UCSD-AML1 (cell line): ENCODE data around the gene IL31RA.
A peak's percentile ranks its signal among the peaks of the same experiment; 100 is the strongest.
"Not testable (repeated sequence)": the region's sequence is repeated elsewhere in the genome, so short reads cannot be mapped to it uniquely, and the experiment has no call there.

Experiments used
- DNase-seq: peaks from one replicate; lab custom pipeline; 2025; ENCODE audit not compliant: unreplicated experiment; lab: John Stamatoyannopoulos, UW

Gene IL31RA

DNA sequence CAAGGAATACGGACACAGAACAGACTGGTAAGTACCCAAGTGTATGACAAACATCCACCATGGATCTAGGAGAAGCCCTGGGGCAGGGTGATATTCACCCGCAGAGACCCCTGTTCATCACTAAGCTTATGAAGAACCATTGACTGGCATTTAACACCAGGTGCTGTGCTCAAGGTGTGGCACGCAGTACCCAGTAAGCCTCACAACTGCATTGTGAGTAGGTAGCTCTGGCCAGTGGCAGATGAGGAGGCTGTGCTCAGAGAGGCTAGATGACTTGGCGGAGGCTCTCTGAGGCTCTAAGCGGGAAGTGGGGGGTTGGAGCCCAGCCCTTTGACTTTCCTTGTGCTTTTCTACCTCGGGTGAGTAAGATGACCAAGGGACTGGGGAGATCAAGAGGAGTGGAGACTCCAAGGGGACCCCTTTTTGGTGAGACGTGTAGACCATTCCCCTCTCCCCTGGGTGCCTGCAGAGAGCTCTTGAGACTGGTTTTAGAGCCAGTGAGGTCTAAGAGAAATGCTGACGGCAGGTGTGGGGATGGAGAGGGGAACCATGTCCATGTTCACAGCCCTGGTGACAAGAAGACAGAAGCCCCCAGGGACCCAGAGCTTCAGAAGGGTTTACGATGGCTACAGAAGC lies 72.8 kb downstream of the IL31RA start:
- DNase-seq = no peak

DNA sequence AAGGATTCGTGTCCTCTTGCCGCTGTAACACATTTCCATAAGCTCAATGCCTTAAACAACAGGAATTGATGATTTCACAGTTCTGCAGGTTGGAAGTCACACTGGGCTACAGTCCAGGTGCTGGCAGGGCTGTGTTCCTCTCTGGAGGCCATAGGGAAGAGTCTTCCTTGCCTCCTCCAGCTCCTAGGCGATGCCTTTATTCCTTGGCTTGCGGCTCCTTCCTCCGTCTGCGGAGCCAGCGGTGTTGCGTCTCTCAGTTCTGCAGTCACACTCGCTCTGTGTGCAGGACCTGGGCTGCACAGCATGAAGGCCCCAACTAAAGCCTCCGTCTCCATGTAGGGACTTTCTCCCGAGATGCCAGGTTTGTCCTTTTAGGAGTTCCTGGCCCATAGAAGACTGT lies 73.6 kb downstream of the IL31RA start:
- DNase-seq = no peak

DNA sequence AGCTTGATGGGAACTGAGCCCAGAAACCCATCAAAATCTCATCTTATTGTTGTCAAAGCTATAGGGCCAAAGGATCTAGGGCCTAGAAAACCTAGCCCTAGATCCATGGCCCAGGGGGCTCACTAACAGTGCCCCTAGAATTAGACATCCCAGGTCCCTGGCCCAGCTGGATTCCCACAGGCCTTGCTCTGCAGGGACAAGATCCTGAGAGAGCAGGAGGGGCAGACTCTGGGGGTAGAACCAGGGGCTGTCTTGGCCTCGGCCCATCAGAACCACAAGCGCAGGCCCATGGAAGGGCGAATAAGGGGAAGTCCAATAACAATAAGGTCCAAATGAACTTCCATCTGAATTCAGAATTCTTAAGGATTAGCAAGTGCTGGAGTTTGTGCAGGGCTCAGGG lies 74.0 kb downstream of the IL31RA start:
- no peak for DNase-seq

DNA sequence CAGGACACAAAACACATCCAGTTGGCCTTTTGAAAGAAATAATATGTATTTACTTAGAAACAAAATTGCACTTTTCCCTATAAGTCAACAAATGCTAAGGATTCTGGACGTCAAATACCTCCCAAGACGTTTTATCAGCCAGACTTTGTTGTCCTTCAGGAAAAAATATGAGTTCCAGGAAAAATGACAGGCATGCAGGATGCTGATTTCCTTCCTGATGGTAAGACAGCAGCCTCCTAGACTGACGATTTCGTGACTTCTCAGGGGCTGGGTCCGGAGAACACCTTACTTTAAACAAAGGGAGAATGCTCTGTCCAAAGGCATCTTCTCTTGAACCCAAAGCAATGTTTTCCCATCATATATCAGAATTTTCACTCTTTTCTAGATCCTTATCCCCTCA lies 74.6 kb downstream of the IL31RA start:
- DNase-seq = no peak

DNA sequence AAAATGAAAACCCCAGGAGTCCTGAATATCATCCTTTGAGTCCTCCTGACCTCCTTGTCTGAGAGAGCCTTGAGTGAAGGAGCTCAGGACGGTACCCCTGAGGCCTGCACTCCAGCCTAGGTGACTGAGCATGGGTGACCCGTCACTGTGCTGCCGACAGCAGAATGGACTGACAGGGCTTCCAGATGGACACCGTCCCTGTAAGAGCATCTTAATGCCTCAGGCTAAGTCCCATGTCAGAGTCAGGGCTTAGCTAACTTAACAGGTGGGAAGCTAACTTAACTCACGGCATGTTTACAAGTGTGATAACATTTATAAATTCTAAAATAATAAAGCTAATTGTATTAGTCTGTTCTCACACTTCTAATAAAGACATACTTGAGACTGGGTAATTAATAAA lies 75.3 kb downstream of the IL31RA start:
- DNase-seq = no peak

DNA sequence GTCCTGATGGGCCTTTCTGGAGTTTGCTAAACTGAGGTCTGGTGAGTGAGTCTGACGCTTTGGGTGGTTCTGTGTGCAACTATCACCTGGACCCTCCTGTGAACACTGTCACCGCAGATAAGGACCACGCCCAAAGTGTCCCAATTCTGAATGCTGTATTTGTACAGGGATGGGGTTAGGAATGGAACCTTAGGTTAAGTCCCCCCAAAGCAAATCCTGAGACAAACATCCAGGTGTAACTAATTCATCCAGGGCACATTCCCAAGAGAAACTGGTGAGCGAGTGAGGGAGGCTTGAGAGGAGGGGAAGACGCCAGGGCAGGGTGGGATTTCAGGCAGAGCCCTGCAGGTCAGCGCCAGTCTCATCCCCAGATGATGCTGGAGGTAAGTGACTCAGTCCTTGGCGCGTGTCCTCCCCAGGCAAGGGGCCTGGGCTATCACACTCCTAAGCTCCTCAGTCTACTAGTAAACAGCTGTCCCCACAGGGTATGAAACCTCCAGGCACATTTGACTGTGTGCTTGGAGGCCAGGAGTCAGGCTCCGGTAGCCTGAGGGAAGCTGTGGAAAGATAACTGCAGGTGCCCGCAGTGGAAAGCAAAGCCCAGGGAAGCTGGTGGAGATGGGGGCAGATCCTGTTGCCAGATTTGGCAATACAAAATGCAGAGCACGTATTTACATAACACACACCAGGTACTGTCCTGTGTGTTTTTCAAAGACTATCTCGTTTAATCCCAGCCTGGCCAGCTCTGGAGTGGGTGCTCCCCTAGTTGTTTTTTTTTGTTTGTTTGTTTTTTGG lies 76.9 kb downstream of the IL31RA start:
- DNase-seq = no peak

DNA sequence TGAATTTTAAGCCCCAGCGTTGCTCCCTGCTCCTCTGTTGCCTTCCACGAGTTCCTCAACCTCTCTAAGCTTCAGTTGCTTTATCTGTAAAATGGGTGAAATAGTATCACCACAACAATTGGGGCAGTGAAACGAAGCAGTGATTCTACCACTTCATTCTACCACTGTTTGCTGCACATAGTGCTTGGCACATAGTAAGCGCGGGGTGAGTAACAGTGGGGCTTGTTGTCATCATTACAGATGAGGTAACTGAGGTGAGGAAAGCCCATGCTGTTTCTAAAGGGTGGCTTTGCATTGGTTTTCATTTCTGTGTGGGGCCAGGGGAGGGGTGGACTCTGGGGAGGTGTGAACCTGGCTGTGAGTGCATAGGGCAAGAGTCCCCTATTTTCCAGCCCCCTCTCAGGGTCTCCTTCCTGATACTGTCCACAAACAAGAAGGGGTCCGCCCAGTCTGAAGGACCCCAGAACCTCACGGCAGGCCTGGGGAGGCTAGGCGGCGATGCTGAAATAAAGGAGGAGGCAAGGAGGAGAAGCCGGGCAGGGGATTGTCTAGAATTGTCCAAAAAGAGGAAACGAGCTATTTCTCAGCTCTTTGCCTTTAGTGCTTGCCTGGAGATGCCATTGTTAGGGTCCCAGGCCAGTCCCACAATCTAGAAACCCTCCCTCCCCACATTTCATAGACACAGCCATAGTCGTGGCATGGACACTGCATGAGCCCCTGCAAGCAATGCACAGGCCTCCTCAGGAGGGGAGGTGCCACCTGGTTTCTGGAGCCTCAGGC lies 78.1 kb downstream of the IL31RA start:
- no peak for DNase-seq

DNA sequence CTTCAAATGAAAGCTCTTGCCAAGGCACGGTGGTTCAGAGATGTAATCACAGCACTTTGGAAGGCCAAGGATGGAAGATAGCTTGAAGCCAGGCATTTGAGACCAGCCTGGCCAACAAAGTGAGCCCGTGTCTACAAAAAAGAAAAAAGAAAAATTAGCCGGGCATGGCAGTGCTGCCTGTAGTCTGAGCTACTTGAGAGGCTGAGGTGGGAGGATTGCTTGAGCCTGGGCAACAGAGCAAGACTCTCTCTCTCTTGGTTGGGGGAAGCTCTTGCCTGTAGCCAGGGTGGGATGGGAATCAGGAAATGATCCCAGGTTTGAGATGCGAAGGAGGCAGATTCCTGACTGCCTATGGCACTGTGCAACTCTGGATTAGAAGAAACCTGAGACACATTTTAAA lies 81.5 kb downstream of the IL31RA start:
- DNase-seq = no peak

DNA sequence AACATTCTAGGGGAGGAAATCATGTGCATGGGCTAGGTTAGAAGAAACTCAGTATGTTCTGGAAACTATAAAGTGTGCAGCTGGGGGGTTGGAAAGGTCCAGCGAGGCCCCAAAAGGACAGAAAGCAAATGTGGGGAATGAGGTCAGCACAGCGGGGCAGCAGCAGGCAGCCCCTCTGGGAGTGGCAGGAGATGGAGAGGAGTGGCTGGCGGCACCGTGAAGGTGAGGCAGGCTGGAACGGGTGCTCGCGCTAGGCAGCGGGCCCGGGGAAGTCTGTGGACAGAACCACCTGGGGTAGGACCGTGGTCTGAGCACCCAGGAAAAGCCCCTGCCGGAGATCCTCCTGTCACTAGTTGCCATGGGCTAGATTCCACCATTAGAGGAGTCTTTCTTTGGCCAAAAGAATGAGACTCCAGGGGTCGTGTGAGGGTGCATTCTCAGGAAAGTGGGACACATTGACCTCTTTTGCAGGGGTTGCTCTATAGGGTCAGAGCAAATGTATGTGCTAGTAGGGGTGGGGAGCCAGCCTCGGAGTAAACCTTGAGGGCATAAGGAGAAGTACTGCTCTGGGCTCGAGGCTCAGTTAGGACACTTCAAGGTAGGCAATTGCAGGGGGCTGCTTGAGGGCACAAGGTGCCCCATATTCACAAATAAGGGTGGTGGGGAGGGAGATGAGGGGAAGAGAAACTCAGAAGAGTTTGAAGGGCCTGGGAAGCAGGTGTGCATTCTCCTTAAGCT lies 82.4 kb downstream of the IL31RA start:
- DNase-seq = no peak

DNA sequence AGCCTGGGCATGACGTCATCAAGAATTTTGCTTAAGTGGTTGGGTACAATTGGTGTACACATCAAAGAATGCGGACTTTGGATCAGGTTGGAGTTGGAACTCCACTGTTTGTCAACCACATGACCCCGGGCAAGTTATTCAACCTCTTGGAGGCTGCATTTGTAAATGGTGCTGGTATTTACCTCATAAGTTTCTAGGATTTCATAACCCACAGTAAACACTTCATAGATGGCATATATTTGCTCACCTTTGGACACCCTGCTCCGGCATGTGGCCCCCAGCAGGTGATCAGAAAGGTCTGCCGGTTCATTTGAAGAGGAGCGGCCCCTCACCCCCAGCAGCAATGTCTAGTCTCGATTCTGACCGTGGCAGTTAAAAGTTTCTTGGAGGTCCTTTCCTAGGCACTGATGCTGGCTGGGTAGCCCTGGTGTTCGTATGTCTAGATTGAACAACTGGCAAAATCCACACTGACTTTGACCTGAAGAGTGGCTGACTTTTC lies 83.0 kb downstream of the IL31RA start:
- no peak for DNase-seq

DNA sequence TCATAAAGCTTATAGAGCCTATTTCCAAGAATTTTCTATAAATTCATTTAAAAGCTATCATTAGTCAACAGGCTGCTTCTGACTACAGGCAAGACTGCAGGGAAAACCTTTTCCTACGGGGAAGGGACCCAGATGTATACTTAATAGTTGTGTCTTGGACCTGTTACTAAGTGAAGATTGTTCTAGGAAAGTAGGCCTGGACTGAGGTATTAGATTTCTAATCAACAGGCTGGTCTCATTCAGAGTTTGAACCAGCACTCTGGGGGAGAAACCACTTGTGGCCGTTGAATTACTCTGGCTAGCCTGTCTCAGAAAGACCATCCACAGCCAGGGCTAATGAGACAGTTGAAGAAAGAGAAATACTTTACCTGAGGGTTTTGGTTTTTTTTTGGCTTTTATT lies 83.6 kb downstream of the IL31RA start:
- no peak for DNase-seq

DNA sequence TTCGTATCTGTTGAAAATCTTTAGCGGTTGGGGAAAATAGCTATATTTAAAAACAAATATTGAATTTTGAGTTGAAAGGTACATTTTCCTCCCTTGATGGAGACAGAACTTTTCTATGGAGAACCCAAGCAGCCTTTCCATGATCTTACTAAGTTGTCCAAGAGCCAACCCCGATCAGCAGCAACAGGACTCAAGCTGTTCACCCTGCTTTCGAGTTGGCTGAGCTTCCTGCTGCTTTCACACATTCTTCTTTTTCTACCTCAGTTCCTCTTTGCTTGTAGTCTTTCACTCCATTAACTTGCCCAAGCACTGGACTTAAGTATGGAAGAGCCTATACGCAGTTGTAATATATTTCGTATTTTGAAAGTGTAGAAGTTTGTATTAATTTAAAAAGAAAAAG lies 84.2 kb downstream of the IL31RA start:
- no peak for DNase-seq

DNA sequence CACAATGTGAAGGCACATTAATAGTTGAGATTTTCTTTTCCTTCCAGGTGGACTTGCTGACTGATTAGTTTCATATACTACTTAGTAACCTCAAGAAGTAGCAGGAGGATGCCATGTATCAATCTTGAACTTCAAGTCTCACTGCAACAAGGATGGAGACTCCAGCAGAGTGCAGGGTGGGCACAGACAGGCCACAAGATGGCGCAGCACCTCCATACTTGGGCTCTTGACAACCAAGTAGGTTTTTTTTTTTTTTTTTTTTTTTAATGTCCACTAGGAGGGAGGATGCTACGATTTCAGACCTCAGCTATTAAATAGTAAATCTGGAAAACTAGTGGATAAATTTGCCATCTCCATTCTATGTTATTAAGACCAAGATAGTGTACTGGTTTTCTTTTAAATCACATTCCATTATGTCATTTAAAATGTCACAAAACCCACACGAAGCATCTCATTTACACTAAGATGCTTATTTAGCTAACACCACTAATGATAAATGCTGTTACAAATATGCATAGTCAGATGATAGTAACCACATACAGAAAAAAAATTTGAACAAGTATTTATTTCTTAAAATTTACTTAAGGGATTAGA lies 85.0 kb downstream of the IL31RA start:
- DNase-seq = peak; percentile 77

DNA sequence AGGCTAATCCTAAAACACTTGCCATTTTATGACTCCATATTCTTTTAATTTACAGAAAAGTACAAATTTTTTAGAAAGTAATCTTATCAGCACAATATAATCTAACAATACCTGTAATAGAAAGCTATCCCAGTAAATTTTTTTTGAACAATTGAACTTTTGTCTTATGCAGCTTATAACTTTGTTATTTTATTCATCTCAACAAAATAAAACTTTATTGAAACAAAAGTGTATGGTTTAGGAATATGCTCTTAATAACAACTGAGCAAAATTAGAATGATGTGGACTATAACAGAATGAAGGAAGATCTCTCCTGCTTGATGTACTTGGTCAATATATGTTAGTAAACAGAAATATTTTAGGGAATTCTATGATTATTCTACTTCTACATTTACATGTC lies 86.4 kb downstream of the IL31RA start:
- DNase-seq = not testable (repeated sequence)

DNA sequence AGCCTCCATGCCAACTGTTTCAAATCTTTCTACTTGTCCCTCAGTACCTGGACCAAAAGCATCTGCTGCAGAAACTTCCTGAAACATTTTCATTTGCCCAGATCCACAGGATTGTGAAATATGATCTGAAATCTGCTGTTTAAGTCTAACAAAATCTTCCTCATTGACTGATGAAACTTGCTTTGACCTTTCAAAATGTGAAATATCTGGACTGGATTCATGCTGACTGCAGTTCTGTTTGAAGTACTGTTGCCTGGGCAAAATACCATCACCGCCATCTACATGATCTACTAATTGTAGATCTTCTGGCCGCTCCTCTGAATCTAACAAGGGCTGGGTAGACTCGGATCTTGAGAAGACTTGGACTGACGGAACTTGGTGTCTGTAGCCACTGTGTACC lies 90.0 kb downstream of the IL31RA start:
- DNase-seq = not testable (repeated sequence)

DNA sequence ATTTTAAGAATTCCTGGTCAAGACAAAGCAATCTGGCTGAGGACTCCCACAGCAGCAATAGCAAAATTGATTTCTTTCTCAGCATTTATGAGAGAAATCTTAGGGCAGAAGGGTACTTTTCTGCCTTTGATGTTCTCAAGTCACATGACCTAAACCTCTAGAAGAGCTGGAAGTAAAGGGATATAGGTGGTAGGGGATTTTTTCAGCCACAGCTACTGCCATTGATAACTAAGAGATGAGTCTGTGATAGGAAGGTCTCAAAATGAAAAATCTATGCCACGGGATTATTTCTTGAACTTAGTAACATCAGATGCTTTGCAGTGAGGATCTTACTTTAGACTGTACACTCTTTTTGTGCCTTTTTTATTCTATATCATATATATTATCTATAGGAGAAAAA lies 108.1 kb downstream of the IL31RA start:
- DNase-seq = no peak

DNA sequence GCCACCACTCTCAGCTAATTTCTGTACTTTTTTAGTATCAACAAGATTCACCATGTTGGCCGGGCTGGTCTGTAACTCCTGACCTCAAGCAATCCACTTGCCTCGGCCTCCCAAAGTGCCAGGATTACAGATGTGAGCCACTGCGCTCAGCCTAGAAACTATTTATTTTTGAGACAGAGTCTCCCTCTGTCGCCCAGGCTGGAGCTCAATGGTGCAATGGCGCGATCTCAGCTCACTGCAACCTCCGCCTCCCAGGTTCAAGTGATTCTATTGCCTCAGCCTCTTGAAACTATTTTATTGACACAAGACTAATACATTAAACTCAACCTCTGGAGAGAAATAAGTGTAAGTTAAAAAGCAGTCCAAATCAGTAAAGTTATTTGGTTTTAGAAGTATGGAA lies 109.6 kb downstream of the IL31RA start:
- DNase-seq = no peak

DNA sequence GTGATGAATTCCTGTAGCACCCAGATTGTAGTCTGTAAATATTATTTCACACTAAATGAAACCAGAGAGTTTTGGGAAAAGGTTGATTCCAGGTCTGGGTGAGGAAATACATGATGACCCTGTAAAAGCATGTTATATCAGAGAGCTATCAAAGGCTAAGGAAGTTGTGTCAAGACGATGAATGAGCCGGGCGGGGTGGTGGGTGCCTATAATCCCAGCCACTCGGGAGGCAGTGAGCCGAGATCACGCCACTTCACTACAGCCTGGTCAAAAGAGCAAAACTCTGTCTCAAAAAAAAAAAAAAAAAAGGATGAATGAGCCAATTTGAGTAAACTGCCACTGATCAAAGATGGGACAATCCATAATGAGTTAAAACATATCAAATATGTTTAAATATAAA lies 114.4 kb downstream of the IL31RA start:
- DNase-seq = no peak

DNA sequence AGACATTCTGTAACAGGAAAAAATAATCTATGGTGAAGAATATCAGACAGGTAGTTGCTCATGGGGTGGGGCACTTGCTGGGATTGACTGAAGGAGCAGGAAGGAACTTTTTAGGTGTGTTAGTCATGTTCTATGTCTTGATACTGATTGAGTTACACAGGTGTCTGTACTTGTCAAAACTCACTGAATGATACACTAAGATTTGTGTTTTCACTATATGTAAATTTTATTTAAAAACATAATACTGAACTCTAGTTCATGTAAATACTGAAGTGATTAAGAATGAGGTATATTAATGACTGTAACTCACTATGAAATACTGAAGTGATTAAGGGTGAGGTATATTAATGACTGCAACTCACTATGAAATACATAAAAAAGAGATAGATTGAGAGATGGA lies 115.1 kb downstream of the IL31RA start:
- no peak for DNase-seq

DNA sequence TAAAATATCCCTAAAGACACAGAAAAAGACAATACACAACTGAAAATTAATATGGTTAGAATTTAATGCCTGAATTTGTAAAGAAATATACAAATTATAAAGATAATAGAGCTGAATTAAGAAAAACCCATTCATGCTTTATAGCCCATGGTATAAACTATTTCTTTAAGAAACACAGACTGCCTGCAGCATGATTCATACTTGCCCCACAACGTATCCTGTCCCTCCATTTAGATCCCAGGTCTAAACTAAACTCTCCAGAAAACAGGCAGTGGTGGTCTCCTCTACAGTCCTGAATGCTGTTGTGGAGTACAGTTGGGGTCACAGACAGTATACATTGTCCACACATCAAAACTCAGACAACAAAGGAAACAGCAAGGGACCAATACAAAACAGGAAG lies 118.8 kb downstream of the IL31RA start:
- DNase-seq = no peak
